ENCODE measurements around the gene HDAC10. TPM values are rescaled to one million over a fixed set of nuclear protein-coding genes. Genes with fewer than 3 reads are reported as not detected.
"Not testable (repeated sequence)": the region's sequence is repeated elsewhere in the genome, so short reads cannot be mapped to it uniquely, and the experiment has no call there.

The HDAC10 gene
- total RNA-seq, 1 donor from 2014 or later, result 13.6 TPM

GRCh38 chr22:50206599-50206998 is 44.5 kb downstream of the HDAC10 start:
- Histone ChIP-seq H3K27me3 (ENCODE audit: low read depth) (no peaks in the 10 kb centered on the region), H3K4me3 (no peak overlapping the region), H3K27ac (replicated peaks) (peak overlapping the region; percentile 85), H3K36me3 (peaks cover 62% of the 10 kb centered on the region), H3K4me1 (peaks cover 68% of the 10 kb centered on the region), H3K9me3 (replicated peaks) (no peaks in the 10 kb centered on the region)
- peak; percentile 69 for TF ChIP-seq CTCF (IDR thresholded peaks at IDR 0.05; ENCODE audit: borderline replicate concordance)
- peak; percentile 81 for DNase-seq
- intact Hi-C loops (cut with micrococcal nuclease), result loop anchor here (10.0 kb wide), 1 partner anchor 52 kb away; no protein-coding TSS in a partner anchor

GRCh38 chr22:50205781-50206569 is 45.1 kb downstream of the HDAC10 start:
- peak overlapping the region; percentile 85 for H3K27ac ChIP-seq (replicated peaks)
- H3K4me3 ChIP-seq, result no peak overlapping the region
- H3K9me3 ChIP-seq (replicated peaks), result no peaks in the 10 kb centered on the region
- H3K36me3 ChIP-seq, result peaks cover 55% of the 10 kb centered on the region
- peaks cover 71% of the 10 kb centered on the region for H3K4me1 ChIP-seq
- DNase-seq, result no peak
- H3K27me3 ChIP-seq (ENCODE audit: low read depth), result no peaks in the 10 kb centered on the region
- intact Hi-C loops (cut with micrococcal nuclease), result loop anchor here (10.0 kb wide), 1 partner anchor 51 kb away; no protein-coding TSS in a partner anchor
- TF ChIP-seq CTCF (IDR thresholded peaks at IDR 0.05; ENCODE audit: borderline replicate concordance), result no peak

GRCh38 chr22:50204998-50205397 is 46.1 kb downstream of the HDAC10 start:
- intact Hi-C loops (cut with micrococcal nuclease), result loop anchor here (10.0 kb wide), 1 partner anchor 50 kb away; no protein-coding TSS in a partner anchor
- Histone ChIP-seq H3K36me3 (peaks cover 46% of the 10 kb centered on the region), H3K27ac (replicated peaks) (peak overlapping the region; percentile 85), H3K4me1 (peaks cover 76% of the 10 kb centered on the region)
- not testable (repeated sequence) for H3K9me3 ChIP-seq (replicated peaks); H3K4me3 ChIP-seq; H3K27me3 ChIP-seq (ENCODE audit: low read depth); DNase-seq

GRCh38 chr22:50204571-50204970 is 46.5 kb downstream of the HDAC10 start:
- Histone ChIP-seq H3K4me3 (no peak overlapping the region), H3K4me1 (peaks cover 76% of the 10 kb centered on the region), H3K27ac (replicated peaks) (no peak overlapping the region), H3K9me3 (replicated peaks) (no peaks in the 10 kb centered on the region), H3K27me3 (ENCODE audit: low read depth) (no peaks in the 10 kb centered on the region), H3K36me3 (peaks cover 44% of the 10 kb centered on the region)
- intact Hi-C loops (cut with micrococcal nuclease), result loop anchor here (10.0 kb wide), 1 partner anchor 50 kb away; no protein-coding TSS in a partner anchor
- DNase-seq, result no peak
- no peak for TF ChIP-seq CTCF (IDR thresholded peaks at IDR 0.05; ENCODE audit: borderline replicate concordance)

GRCh38 chr22:50203288-50203687 is 47.8 kb downstream of the HDAC10 start:
- H3K4me1 ChIP-seq, result peaks cover 80% of the 10 kb centered on the region
- no peak for TF ChIP-seq CTCF (IDR thresholded peaks at IDR 0.05; ENCODE audit: borderline replicate concordance)
- no peaks in the 10 kb centered on the region for H3K27me3 ChIP-seq (ENCODE audit: low read depth)
- H3K4me3 ChIP-seq, result no peak overlapping the region
- intact Hi-C loops (cut with micrococcal nuclease), result loop anchor here (10.0 kb wide), 1 partner anchor 48 kb away; no protein-coding TSS in a partner anchor
- no peaks in the 10 kb centered on the region for H3K9me3 ChIP-seq (replicated peaks)
- H3K27ac ChIP-seq (replicated peaks), result no peak overlapping the region
- DNase-seq, result no peak
- H3K36me3 ChIP-seq, result peaks cover 37% of the 10 kb centered on the region

GRCh38 chr22:50202130-50202666 is 48.9 kb downstream of the HDAC10 start:
- Histone ChIP-seq H3K4me3 (peak overlapping the region; percentile 95), H3K27me3 (ENCODE audit: low read depth) (no peaks in the 10 kb centered on the region), H3K36me3 (peaks cover 40% of the 10 kb centered on the region), H3K27ac (replicated peaks) (no peak overlapping the region), H3K4me1 (peaks cover 73% of the 10 kb centered on the region), H3K9me3 (replicated peaks) (no peaks in the 10 kb centered on the region)
- intact Hi-C loops (cut with micrococcal nuclease), result loop anchor here (10.0 kb wide), 1 partner anchor 47 kb away; no protein-coding TSS in a partner anchor
- no peak for TF ChIP-seq CTCF (IDR thresholded peaks at IDR 0.05; ENCODE audit: borderline replicate concordance)
- DNase-seq, result no peak
